HL-60 (cell line): ENCODE results near the gene TOR2A.
A peak's percentile ranks its signal among the peaks of the same experiment; 100 is the strongest.

Experiments
- DNase-seq, 2 experiments: peaks; one replicate each; pipeline ENCODE4 v3.0.0-alpha.2; 2010 to 2020; ENCODE audit warnings: low read depth in 1 of 2, low spot score in 1 of 2
- H3K27ac ChIP-seq: fragments of 250-450 bp; sonication (Bioruptor Pico); replicated peaks from 2 replicates; pipeline ENCODE4 v1.5.1; 2020; ENCODE audit warnings: mild to moderate bottlenecking, moderate library complexity
- H3K27me3 ChIP-seq: fragments of 250-450 bp; sonication (Bioruptor Pico); 2 replicates; pipeline ENCODE4 v1.5.1; 2021; ENCODE audit warnings: mild to moderate bottlenecking, moderate library complexity; ENCODE audit not compliant: insufficient read depth, poor library complexity, severe bottlenecking
- H3K4me3 ChIP-seq: replicated peaks from 2 replicates; pipeline ENCODE4 v1.5.1; 2011; ENCODE audit warnings: mild to moderate bottlenecking, control low read depth, low read length; ENCODE audit not compliant: insufficient read depth
- GABPA ChIP-seq: IDR thresholded peaks from 2 replicates; pipeline ENCODE4 v1.6.1; 2012; ENCODE audit warnings: low read depth
- POLR2AphosphoS5 ChIP-seq: IDR thresholded peaks from 2 replicates; pipeline ENCODE4 v1.6.1; 2012; ENCODE audit warnings: low read depth
- REST ChIP-seq: IDR thresholded peaks from 2 replicates; pipeline ENCODE4 v1.6.1; 2012; ENCODE audit warnings: low read depth; ENCODE audit not compliant: insufficient replicate concordance
- SPI1 ChIP-seq: IDR thresholded peaks from 2 replicates; pipeline ENCODE4 v1.6.1; 2012; ENCODE audit warnings: low read depth, mild to moderate bottlenecking, borderline replicate concordance
- TF ChIP-seq, protein P1 (sequence below): IDR thresholded peaks from one replicate; pipeline ENCODE4 v1.5.1; 2011; ENCODE audit warnings: low read length, control low read depth, inconsistent platforms; ENCODE audit not compliant: insufficient read depth

Gene TOR2A

DNA sequence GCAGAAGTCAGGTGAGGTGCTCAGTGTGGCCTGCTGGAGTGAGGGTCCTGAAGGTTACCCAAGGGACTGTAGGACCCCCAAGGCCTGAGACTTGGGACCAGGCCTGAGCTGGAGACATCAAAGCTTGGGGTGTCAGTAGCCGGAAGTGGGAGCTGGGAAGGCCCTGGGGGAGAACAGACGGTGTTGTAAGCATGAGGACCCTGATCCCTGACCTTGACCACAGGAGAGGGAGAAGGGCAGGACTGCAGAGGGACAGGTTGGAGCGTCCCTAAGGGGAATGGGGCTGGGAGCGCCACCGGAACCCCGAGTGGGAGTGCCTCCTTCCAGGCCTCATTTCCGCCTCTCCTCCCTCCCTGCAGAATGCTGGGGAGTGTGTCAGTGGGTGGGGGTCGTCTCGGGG is 18.7 kb downstream of the TOR2A start:
- DNase-seq, result no peak
- Histone ChIP-seq H3K27ac (no peak overlapping the region), H3K27me3 (no peaks in the 10 kb centered on the region), H3K4me3 (no peak overlapping the region)
- TF ChIP-seq REST, result no peak
- no peak for TF ChIP-seq SPI1
- no peak for TF ChIP-seq GABPA
- TF ChIP-seq, protein P1, sequence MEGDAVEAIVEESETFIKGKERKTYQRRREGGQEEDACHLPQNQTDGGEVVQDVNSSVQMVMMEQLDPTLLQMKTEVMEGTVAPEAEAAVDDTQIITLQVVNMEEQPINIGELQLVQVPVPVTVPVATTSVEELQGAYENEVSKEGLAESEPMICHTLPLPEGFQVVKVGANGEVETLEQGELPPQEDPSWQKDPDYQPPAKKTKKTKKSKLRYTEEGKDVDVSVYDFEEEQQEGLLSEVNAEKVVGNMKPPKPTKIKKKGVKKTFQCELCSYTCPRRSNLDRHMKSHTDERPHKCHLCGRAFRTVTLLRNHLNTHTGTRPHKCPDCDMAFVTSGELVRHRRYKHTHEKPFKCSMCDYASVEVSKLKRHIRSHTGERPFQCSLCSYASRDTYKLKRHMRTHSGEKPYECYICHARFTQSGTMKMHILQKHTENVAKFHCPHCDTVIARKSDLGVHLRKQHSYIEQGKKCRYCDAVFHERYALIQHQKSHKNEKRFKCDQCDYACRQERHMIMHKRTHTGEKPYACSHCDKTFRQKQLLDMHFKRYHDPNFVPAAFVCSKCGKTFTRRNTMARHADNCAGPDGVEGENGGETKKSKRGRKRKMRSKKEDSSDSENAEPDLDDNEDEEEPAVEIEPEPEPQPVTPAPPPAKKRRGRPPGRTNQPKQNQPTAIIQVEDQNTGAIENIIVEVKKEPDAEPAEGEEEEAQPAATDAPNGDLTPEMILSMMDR, result no peak
- no peak for TF ChIP-seq POLR2AphosphoS5

DNA sequence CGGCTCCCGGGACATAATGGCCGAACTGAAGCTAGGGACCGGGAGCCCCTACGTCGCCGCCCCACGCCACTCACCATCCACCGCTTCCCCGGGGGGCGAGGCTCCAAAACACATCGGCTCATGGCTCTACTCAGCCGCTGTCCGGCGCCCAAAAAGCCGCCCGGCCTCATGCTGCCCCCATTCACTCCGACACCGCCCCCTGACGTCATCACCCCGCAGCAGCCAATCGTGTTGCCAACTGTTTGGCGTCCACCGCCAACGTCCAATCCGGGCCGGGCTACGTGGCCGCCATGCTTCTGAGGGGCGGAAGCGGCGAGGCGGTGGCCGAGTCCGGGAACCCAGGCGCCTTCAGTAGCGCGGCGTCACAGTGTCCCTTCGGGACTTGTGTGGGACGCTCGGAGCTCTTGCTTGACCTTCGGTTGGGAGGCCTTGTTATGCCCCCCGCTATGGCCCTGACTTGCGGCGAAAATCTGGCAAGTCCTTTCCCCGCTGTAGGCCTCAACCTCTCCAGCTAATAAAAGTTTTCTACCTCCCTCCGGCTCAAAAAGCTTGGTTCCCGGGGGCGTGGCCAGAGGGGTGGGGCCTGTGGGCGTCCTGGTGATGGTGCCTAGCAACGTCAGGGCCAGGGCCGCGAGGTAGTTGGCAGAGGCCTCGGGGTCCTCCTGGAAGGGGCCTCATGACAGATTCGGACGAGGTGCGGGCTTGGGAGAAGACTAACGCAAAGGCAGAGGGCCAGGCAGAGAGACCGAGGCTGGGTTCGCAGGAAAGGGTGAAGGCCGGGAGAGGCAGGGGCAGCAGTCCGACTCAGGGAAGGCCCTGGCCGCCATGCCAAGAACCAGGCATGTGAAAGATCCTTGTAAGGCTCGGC is 19.4 kb downstream of the TOR2A start, which contains the start of the genes PTRH1 and TTC16:
PTRH1 (minus strand) TSS at position 194 of the 868 bp plus-strand sequence; CDS start at position 170, 24 bp downstream.
TTC16 (plus strand) TSS at position 610 of the 868 bp plus-strand sequence; CDS start at position 677, 67 bp downstream.
- peak; percentile 89 to 96 for DNase-seq
- Histone ChIP-seq H3K27ac (peak within 1 kb of the TSS; percentile 48), H3K4me3 (peak within 1 kb of the TSS; percentile 68), H3K27me3 (no peaks in the 10 kb centered on the region)
- TF ChIP-seq, protein P1, result no peak
- TF ChIP-seq GABPA (no peak; the same call in 1 of the 2 replicates), POLR2AphosphoS5 (no peak), SPI1 (no peak), REST (no peak)

GRCh38 chr9:127714951-127715469 is 20.1 kb downstream of the TOR2A start:
- DNase-seq, result peak in 1 of 2 experiments; percentile 16
- no peaks in the 10 kb centered on the region for H3K27me3 ChIP-seq
- H3K27ac ChIP-seq, result peak overlapping the region; percentile 17
- H3K4me3 ChIP-seq, result peak overlapping the region; percentile 68
- TF ChIP-seq, protein P1, result no peak
- TF ChIP-seq SPI1 (no peak), REST (no peak), GABPA (no peak), POLR2AphosphoS5 (no peak)
